ENCODE data around the gene ITPKB. TPM values are rescaled to one million over a fixed set of nuclear protein-coding genes. Genes with fewer than 3 reads are reported as not detected.
"Not testable (repeated sequence)": the region's sequence is repeated elsewhere in the genome, so short reads cannot be mapped to it uniquely, and the experiment has no call there.

Gene ITPKB
- total RNA-seq, 1 donor from 2014 or later: 10.5 TPM

GRCh38 chr1:226762055-226762454 lies 23.0 kb upstream of the ITPKB start:
- intact Hi-C loops (cut with DNase I): no loop called here
- no peak for DNase-seq (ENCODE audit: low spot score)

GRCh38 chr1:226761322-226761721 lies 22.2 kb upstream of the ITPKB start:
- DNase-seq (ENCODE audit: low spot score): no peak
- intact Hi-C loops (cut with DNase I): no loop called here

GRCh38 chr1:226754793-226755533 lies 15.9 kb upstream of the ITPKB start:
- DNase-seq (ENCODE audit: low spot score): no peak
- intact Hi-C loops (cut with DNase I): no loop called here

- intact Hi-C loops (cut with DNase I): no loop called here
- no peak for DNase-seq (ENCODE audit: low spot score)
Observed at GRCh38 chr1:226754097-226754496, 15.0 kb upstream of the ITPKB start.

GRCh38 chr1:226751703-226752102 lies 12.6 kb upstream of the ITPKB start:
- DNase-seq (ENCODE audit: low spot score): no peak
- intact Hi-C loops (cut with DNase I): no loop called here

GRCh38 chr1:226751214-226751613 lies 12.1 kb upstream of the ITPKB start:
- no peak for DNase-seq (ENCODE audit: low spot score)
- intact Hi-C loops (cut with DNase I): no loop called here

GRCh38 chr1:226749467-226749866 lies 10.4 kb upstream of the ITPKB start:
- DNase-seq (ENCODE audit: low spot score): no peak
- intact Hi-C loops (cut with DNase I): no loop called here

- DNase-seq (ENCODE audit: low spot score): no peak
- intact Hi-C loops (cut with DNase I): no loop called here
Observed at GRCh38 chr1:226748306-226748705, 9.2 kb upstream of the ITPKB start.

- DNase-seq (ENCODE audit: low spot score); intact Hi-C loops (cut with DNase I): not testable (repeated sequence)
Observed at GRCh38 chr1:226747519-226748263, 8.6 kb upstream of the ITPKB start.

- intact Hi-C loops (cut with DNase I): no loop called here
- no peak for DNase-seq (ENCODE audit: low spot score)
Observed at GRCh38 chr1:226743259-226743658, 4.2 kb upstream of the ITPKB start.

- intact Hi-C loops (cut with DNase I): no loop called here
Observed at GRCh38 chr1:226741009-226741408, 1.9 kb upstream of the ITPKB start.

GRCh38 chr1:226739696-226740065 lies 599 bp upstream of the ITPKB start:
- DNase-seq (ENCODE audit: low spot score): no peak
- intact Hi-C loops (cut with DNase I): loop anchor here (2.0 to 10.0 kb wide), 4 partner anchors 77 to 195 kb away; partner anchors contain the start of gene STUM

More at GRCh38 chr1:226741009-226741408, 1.9 kb upstream of the ITPKB start:
- no peak for DNase-seq (ENCODE audit: low spot score)

- intact Hi-C loops (cut with DNase I): loop anchor here (2.0 to 10.0 kb wide), 4 partner anchors 76 to 194 kb away; partner anchors contain the start of gene STUM
- DNase-seq (ENCODE audit: low spot score): peak; percentile 79
Observed at GRCh38 chr1:226738421-226738994, 574 bp downstream of the ITPKB start.

- intact Hi-C loops (cut with DNase I): loop anchor here (2.0 to 10.0 kb wide), 4 partner anchors 76 to 193 kb away; partner anchors contain the start of gene STUM
- peak; percentile 81 for DNase-seq (ENCODE audit: low spot score)
Observed at GRCh38 chr1:226737819-226738420, 1.2 kb downstream of the ITPKB start.

- peak; percentile 77 for DNase-seq (ENCODE audit: low spot score)
- intact Hi-C loops (cut with DNase I): loop anchor here (5.0 to 10.0 kb wide), 3 partner anchors 75 to 192 kb away; partner anchors contain the start of gene STUM
Observed at GRCh38 chr1:226736908-226737818, 1.9 kb downstream of the ITPKB start.

GRCh38 chr1:226736001-226736907 lies 2.8 kb downstream of the ITPKB start:
- intact Hi-C loops (cut with DNase I): loop anchor here (5.0 to 10.0 kb wide), 3 partner anchors 74 to 191 kb away; partner anchors contain the start of gene STUM
- DNase-seq (ENCODE audit: low spot score): peak; percentile 75

GRCh38 chr1:226735576-226735975 lies 3.5 kb downstream of the ITPKB start:
- DNase-seq (ENCODE audit: low spot score): peak; percentile 74
- intact Hi-C loops (cut with DNase I): loop anchor here (5.0 to 10.0 kb wide), 3 partner anchors 73 to 191 kb away; partner anchors contain the start of gene STUM
